GM21528 (cell line): ENCODE results near the gene OIT3.

ENCODE experiments used
- ATAC-seq: cut with Tn5 transposase; IDR thresholded peaks from one replicate; pipeline ENCODE4 v1.9.1; 2021; ENCODE audit warnings: mild to moderate bottlenecking, moderate library complexity; ENCODE audit not compliant: unreplicated experiment, low FRiP score

The OIT3 gene

DNA sequence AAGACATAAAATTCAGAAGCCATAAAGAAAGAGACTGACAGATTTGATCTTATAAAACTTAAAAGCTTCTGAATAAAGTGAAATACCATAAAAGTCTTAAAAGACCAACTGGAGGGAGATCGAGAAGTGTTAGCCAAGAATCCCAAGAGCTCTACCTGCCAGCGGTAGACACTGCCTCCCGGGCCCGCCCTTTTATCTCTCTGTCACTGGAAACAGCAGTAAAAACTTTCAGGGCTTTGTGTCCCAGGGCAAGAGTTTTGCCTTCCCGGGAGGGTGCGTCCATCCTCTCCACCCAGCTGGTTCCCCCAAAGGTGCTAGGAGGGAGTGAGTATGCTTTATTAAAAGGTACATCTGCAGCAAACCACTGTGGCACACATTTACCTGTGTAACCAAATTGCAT lies 55.2 kb downstream of the OIT3 start:
- no peak for ATAC-seq

DNA sequence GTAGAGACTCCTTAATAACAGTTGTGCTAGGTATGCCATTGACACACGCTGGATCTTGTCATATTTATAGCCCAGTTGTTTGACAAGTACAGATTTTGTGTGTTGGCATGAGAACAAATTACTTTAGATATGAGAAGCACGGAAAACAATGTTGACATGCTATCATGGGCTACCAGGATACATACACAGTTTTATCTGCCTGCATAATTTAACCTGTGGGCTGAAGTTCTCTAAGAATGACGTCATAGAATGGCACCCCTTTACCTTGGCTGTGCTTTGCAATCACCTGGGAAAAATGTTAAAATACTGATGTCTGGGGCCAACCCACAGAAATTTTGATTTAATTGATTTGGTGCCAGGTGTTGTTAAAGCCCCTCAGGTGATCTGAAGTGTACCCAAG lies 58.2 kb downstream of the OIT3 start:
- ATAC-seq = no peak

DNA sequence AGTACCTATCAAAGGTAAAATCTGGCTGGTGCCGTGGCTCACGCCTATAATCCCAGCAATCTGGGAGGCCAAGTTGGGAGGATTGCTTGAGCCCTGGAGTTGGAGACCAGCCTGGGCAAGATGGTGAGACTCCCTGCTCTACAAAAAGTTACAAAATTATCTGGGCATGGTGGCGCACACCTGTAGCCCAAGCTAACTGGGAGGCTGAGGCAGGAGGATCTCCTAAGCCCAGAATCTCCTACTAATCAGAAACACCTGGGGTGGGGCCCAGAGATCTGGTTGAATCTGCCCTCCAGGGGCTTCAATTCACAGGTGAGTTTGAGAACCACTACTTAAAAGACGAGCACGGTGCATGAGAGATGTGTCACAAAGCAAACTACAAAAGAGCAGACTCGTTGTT lies 58.6 kb downstream of the OIT3 start:
- no peak for ATAC-seq

DNA sequence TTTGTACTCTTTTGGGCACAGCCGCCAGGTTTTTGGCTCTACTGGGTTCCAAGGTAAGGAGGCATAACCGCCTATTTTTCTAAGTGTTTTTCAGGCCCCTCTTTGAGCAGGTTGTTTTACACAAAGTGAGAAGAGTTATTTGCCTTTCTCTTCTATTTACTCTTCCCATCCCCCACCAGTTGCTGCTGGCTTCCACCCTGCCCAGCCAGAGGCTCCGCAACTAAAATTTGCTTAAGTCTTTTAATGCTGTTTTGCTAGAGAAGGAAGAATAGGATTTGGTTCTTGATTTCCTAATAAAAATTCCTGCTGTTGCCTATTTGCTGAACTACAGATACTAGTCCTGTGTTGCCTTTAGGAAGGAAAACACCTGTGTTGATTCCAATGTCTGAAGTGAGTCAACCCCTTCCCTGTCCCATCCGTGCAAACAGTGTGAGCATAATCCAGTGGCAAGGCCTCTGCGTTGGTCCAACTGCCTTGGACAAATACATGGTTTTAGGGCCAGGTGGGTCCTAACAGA lies 59.2 kb downstream of the OIT3 start:
- no peak for ATAC-seq

DNA sequence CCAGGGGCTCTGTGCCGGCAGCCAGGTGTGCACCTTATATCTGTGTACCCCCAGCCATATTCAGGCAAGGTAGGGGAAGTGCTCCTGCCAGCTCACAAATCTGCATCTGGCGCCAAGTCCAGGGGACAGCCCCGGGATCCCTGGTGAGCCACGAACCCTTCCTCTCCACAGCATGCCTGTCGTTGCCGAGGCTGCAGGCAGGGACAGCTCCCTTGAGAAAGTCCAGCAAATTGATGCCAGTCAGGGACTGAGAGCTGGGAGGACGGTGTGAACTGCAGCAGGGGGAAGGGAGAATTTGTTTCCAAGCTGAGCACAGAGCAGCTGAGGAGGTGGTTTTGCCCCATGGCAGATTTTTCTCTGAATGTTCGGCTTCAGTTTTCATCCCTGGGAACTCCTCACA lies 60.1 kb downstream of the OIT3 start:
- no peak for ATAC-seq

DNA sequence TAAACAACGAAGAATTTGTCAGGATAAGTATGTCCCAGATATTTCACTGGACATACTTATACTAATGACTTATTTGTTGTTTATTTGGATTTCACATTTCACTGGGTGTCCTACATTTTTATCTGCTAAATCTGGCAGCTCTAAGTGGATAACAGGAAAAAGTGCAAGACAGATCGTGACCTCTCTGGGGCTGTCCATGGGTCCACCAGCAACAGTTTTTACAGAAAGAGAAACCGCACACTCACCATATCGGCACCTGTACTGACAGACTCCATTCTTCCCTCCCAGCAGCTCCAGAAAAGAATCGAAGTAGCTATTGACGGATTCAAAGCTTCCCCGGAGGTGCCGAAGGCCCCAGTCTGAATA lies 60.7 kb downstream of the OIT3 start:
- ATAC-seq = no peak

DNA sequence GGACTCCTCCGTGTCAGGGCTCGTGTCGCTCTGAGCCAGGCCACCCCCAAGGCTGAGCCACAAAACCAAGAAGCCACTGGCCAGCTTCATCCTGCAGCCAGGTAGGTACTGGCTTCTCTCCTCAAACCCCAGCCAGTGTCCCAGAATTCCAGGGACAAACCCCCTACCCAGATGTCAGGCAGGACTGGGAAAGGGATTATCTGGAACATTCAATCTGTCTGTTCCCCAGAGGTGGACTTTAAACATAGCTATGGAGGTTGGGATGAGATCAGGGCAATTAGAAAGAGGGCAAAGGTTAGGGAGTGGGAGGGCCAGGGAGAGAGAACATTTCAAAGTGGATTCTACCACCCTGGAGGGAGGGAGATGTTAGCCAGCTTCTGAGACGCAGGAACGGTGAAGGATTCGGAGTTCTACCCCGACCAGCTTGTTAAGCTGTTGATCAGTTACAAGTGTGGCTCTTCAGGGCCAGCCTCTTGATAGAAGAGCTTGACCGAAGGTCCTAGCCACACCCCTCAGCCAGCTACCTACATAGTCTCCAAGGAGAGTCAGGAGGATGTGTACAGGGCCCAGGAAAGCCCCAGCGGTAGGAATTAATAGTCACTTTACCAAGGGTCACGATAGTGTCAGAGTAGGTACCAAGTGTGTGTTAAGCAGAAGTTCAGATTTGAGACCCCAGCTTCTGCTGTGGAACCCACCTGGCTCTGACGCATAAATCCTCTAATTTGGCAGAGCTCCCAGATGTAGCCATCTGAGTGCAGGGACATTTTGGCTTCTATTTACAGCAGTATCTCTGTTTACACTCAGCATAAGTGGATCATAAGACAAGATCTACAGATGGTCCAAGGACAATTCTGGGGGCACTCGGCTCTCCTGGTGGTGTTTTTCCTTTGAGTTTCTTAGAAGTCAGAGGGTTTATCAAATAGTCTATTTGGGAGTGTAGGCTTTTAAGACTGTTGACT lies 61.3 kb downstream of the OIT3 start, which contains the start of gene PLA2G12B:
Gene PLA2G12B (minus strand): TSS at position 211 of the 959 bp plus-strand sequence. CDS start 121 bp downstream, at position 90.
- ATAC-seq = no peak

DNA sequence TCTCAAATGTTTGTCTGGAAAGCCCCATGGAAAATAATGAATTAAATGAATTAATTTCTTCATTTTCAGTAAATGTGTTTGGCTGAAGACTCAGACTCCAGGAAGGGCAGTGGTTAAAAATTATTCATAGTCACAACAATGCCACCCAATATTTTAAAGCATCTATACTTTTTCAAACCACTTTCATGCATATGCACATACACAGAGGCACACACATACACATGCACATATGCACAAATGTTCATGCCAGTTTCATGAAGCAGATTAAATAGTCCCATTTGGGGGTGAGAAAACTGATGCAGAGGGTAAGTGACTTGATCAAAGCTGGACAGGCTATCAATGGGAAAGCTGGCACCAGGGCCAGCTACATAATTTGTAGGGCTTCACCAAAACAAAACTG lies 62.5 kb downstream of the OIT3 start:
- no peak for ATAC-seq

DNA sequence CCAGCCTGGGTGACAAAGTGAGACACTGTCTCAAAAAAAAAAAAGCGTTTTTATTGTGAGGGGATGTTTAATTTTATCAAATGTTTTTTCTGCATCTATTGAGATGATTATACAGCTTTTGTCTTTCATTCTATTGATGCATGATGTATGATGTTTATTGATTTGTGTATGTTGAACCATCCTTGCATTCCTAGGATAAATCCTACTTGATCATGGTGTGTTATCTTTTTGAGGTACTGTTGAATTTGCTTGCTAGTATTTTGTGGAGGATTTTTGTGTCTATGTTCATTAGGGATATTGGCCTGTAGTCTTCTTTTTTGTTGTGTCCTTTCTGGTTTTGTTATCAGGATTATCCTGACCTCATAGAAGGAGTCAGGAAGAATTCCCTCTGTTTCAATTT lies 83.3 kb downstream of the OIT3 start:
- no peak for ATAC-seq

DNA sequence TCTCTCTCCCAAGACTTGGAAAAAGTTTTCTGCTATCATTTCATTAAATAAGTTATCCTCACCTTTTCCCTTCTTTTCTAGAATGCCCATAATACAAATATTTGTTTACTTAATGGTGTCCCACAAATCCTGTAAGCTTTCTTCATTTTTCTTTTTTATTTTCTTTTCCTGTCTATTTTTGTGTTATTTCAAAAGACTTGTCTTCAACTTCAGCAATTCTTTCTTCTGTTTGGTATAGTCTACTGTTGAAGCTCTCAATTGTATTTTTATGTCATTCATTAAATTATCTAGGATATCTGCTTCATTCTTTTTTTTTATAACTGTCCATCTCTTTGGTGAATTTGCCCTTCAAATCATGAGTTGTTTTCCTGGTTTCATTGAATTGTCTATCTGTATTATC lies 86.2 kb downstream of the OIT3 start:
- ATAC-seq = no peak

DNA sequence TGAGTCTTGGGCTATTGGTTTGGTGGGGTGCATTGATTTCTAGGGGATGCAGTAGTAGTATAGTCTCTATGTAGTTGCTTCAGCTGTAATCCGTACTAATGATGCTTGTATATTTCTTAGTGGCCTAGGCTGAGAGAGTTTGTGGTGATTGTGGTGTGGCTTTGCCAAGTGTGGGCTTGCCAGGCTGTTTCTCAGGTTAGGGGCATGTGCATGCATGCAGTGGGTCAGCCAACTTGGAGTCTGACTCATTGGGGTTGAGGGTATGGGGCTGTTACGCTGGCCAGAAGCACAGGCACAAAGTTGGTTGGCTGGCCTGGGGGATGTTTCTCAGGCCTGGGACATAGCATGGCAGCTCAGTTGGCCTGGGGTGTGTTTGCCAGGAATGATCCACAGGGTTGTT lies 86.8 kb downstream of the OIT3 start:
- no peak for ATAC-seq

DNA sequence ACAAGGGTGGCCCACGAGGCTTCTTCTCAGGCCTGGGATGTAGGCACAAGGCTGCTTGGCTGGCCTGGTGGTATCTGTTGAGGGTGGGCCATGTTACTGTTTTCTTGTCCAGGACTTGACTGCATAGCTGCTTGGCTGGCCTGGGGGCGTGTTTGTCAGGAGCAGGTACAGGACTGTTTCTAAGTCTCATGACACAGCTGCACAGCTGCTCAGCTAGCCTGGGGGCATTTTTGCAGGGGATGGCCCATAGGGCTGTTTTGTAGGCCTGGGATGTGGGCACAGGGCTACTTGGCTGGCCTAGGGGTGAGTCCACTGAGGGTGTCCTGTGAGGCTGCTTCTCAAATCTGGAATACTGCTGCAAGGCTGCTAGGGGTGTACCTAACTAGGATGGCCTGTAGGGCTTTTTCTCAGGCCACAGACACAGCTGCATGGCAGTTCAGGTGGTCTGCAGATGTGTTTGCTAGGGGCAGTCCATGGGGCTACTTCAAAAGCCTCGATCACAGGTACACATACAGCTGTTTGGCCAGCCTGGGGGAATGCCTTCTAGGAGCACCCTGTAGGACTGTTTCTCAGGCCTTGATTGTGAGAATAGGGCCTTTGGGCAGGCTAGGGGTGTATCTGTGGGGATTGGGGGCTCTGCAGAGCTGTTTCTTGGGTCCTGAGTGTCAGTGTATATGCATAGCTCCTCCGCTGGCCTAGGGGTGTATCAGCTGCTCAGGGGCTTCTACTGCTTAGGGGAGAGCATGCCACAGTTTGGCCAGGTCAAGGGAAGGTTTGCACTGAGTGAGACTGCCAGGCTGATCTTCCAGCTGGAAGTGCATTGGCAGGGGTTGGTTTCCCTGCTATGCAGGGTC lies 87.7 kb downstream of the OIT3 start:
- ATAC-seq = no peak

DNA sequence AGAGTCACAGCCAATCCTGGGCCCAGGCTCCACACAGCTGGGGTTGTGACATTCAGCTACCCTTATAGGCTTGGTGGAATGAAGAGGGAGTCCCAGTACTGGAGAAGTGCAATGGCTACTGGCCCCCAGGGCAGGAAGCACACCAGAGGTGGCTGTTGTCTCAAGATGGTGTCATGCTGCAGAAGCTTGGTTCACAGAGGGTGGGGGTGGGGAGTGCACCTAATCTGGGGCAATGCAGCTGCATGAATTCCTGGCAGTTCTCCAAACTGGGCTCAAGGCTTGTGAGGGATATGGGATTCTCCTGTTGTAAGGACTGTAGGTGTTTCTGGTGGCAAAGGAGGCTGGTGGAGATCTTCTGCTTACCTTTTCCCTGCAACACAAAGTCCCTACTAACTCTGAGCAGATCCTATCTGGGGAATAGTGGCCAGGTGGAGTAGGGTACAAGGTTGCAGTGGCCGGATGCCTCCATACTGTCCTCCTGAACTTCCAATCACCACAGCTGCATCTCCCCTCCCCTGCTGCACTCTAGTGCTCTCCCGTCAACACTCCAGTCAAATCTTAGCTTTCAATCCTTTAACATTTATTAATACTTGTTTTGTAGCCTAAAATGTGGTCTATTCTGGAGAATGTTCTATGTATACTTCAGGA lies 88.5 kb downstream of the OIT3 start:
- ATAC-seq = no peak
